Jurkat, Clone E6-1 (cell line): ENCODE measurements around the gene SAT1. TPM values are rescaled to one million over a fixed set of nuclear protein-coding genes. Genes with fewer than 3 reads are reported as not detected.
A peak's percentile ranks its signal among the peaks of the same experiment; 100 is the strongest.
"Not testable (repeated sequence)": the region's sequence is repeated elsewhere in the genome, so short reads cannot be mapped to it uniquely, and the experiment has no call there.

Experiments
- DNase-seq: peaks from one replicate; pipeline ENCODE4 v3.0.0-alpha.2; 2011; ENCODE audit warnings: low read depth, low spot score
- H3K4me3 ChIP-seq: 2 replicates; pipeline ENCODE4 v1.5.1; 2011; ENCODE audit warnings: mild to moderate bottlenecking, low read length, control low read depth, moderate library complexity
- polyA plus RNA-seq: library from polyadenylated mRNA; unstranded; fragments of >200 nt; gene quantifications from one replicate; pipeline ENCODE4 v1.2.1, GENCODE V29; 2012; ENCODE audit warnings: missing spikeins; ENCODE audit not compliant: insufficient read length, insufficient read depth

The SAT1 gene
- polyA plus RNA-seq = 48.2 TPM

GRCh38 chrX:23782863-23783588, at the start of gene SAT1:
SAT1 (plus strand) TSS chrX:23783173; CDS start chrX:23783352, 179 bp downstream.
- DNase-seq = peak; percentile 83
- peak within 1 kb of the TSS; percentile 71 for H3K4me3 ChIP-seq

- no peak for DNase-seq
- H3K4me3 ChIP-seq = no peak overlapping the region
These were observed 46.9 kb upstream of the SAT1 start for GRCh38 chrX:23736030-23736429.

GRCh38 chrX:23737413-23737812, 45.6 kb upstream of the SAT1 start:
- DNase-seq = no peak
- no peak overlapping the region for H3K4me3 ChIP-seq

GRCh38 chrX:23742174-23742696, 40.7 kb upstream of the SAT1 start:
- no peak overlapping the region for H3K4me3 ChIP-seq
- no peak for DNase-seq

GRCh38 chrX:23742697-23743622, 40.0 kb upstream of the SAT1 start, which contains the start of gene ACOT9:
ACOT9 (minus strand) TSS chrX:23743276; CDS start chrX:23743144, 132 bp downstream.
- no peak for DNase-seq
- H3K4me3 ChIP-seq = no peak within 1 kb of the TSS

- H3K4me3 ChIP-seq, DNase-seq: not testable (repeated sequence)
These were observed 39.4 kb upstream of the SAT1 start for GRCh38 chrX:23743623-23743971.

GRCh38 chrX:23745786-23746185, 37.2 kb upstream of the SAT1 start:
- H3K4me3 ChIP-seq = no peak overlapping the region

GRCh38 chrX:23749129-23749528, 33.8 kb upstream of the SAT1 start:
- no peak for DNase-seq
- H3K4me3 ChIP-seq = no peak overlapping the region

More at GRCh38 chrX:23745786-23746185, 37.2 kb upstream of the SAT1 start:
- no peak for DNase-seq

GRCh38 chrX:23749576-23749975, 33.4 kb upstream of the SAT1 start:
- no peak overlapping the region for H3K4me3 ChIP-seq
- no peak for DNase-seq

- no peak for DNase-seq
- no peak overlapping the region for H3K4me3 ChIP-seq
These were observed 30.1 kb upstream of the SAT1 start for GRCh38 chrX:23752740-23753415.

- DNase-seq = no peak
- no peak overlapping the region for H3K4me3 ChIP-seq
These were observed 28.3 kb upstream of the SAT1 start for GRCh38 chrX:23754664-23755063.

GRCh38 chrX:23756165-23756564, 26.8 kb upstream of the SAT1 start:
- DNase-seq = peak; percentile 46
- no peak overlapping the region for H3K4me3 ChIP-seq

- no peak for DNase-seq
- H3K4me3 ChIP-seq = no peak overlapping the region
These were observed 23.2 kb upstream of the SAT1 start for GRCh38 chrX:23759821-23760220.

GRCh38 chrX:23764188-23764984, 18.6 kb upstream of the SAT1 start:
- no peak overlapping the region for H3K4me3 ChIP-seq
- DNase-seq = no peak

GRCh38 chrX:23765449-23765848, 17.5 kb upstream of the SAT1 start:
- no peak for DNase-seq
- no peak overlapping the region for H3K4me3 ChIP-seq

GRCh38 chrX:23765868-23766267, 17.1 kb upstream of the SAT1 start:
- DNase-seq = no peak
- H3K4me3 ChIP-seq = no peak overlapping the region

- H3K4me3 ChIP-seq = no peak overlapping the region
- DNase-seq = no peak
These were observed 16.1 kb upstream of the SAT1 start for GRCh38 chrX:23766650-23767551.

GRCh38 chrX:23770142-23770541, 12.8 kb upstream of the SAT1 start:
- no peak overlapping the region for H3K4me3 ChIP-seq
- DNase-seq = no peak
